GM23338 (cell line): ENCODE measurements around the gene EPS8L1. TPM values are rescaled to one million over a fixed set of nuclear protein-coding genes. Genes with fewer than 3 reads are reported as not detected.

Experiments
- JUNB ChIP-seq: IDR thresholded peaks from one replicate; pipeline ENCODE4 v1.6.1; 2016; ENCODE audit warnings: antibody characterized with exemption; ENCODE audit not compliant: unreplicated experiment
- NANOG ChIP-seq: IDR thresholded peaks from 2 replicates; pipeline ENCODE4 v1.6.1; 2016; ENCODE audit warnings: antibody characterized with exemption, borderline replicate concordance
- REST ChIP-seq: IDR thresholded peaks from one replicate; pipeline ENCODE4 v1.6.1; 2018; ENCODE audit warnings: antibody characterized with exemption; ENCODE audit not compliant: unreplicated experiment
- ZNF331 ChIP-seq: fragments of 250-450 bp; sonication (Bioruptor Pico); IDR thresholded peaks from 2 replicates; pipeline ENCODE4 v1.5.0; 2020; ENCODE audit warnings: low read depth, mild to moderate bottlenecking, moderate library complexity
- ZNF462 ChIP-seq: fragments of 250-450 bp; sonication (Bioruptor Pico); IDR thresholded peaks from 2 replicates; pipeline ENCODE4 v1.5.0; 2020; ENCODE audit warnings: mild to moderate bottlenecking, moderate library complexity
- microRNA-seq: library from miRNA; unstranded; fragments of <30 nt; microRNA quantifications from one replicate; pipeline ENCODE4, GENCODE V29; 2017
- polyA plus RNA-seq: library from polyadenylated mRNA; unstranded; fragments of >200 nt; fragmentation: Nextera tagmentation; extraction: Ambion mirVana; gene quantifications from 2 replicates; pipeline ENCODE4 v1.2.1, GENCODE V29; 2016
- small RNA-seq: library from RNA; depleted of rRNA; stranded (forward); fragments of <200 nt; gene quantifications from one replicate; pipeline ENCODE3, GENCODE V24; 2014; ENCODE audit warnings: low replicate concordance
- total RNA-seq: library from RNA; depleted of rRNA; stranded (reverse); fragments of >200 nt; shearing (Covaris generic); gene quantifications from 2 replicates; pipeline ENCODE4 v1.2.3, GENCODE V29; 2014; rRNA removed

The EPS8L1 gene
- total and polyA plus RNA-seq, 2 experiments from 2014 or later = 47.5 to 51.2 TPM

DNA sequence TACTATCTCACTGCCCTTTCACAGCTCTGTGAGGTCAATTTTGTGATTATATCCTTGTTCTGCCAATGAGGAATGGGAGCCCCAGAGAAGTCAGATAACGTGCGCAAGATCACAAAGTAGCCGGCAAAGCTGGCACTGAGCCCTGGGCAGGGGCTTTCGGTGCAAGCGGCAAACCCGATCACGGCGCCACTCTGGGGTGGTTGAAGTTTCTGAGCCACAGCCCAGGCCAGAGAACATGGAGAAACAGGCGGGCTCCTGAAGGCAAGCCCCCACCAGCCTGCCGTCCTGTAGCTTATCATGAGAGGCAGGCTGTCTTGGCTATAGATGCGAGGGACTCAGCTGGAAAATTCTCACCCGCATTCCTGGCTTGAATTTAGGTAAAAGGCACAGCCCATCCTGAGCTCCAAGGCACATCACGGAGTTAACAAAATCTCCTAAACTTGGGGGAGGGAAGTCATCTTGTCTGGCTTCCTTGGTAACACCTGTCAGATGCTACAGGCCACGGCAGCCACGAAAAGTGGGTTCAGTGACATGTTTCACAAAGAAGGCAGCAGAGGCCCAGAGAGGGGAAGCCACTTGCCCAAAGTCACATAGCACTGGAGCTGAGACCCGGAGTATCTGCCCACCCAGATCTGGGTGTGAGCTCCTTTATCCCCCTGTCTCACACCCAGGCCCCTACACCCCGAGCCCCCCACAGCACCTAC lies 60.9 kb downstream of the EPS8L1 start (continued):
- TF ChIP-seq ZNF462 (CRISPR knock-in tag) (no peak), JUNB (no peak), REST (no peak), NANOG (no peak), ZNF331 (CRISPR knock-in tag) (no peak)

Small RNAs within 50 kb of the gene (microRNA-seq; reads per million reads assigned to microRNA genes)
- gene MIR7975 = not detected

Small RNAs within 50 kb of the gene (small RNA-seq; reads per million reads assigned to genes)
- not detected for gene MIR7975

Other genes starting within 250 kb of the EPS8L1 start
- not detected in 2 replicates for gene KIR2DS4, start 243.2 kb upstream of the EPS8L1 start, total RNA-seq
- not detected in 2 replicates for gene KIR2DS4, start 243.2 kb upstream of the EPS8L1 start, polyA plus RNA-seq
- gene KIR3DL2, start 225.4 kb upstream of the EPS8L1 start, total RNA-seq = not detected in 2 replicates
- not detected in 2 replicates for gene KIR3DL2, start 225.4 kb upstream of the EPS8L1 start, polyA plus RNA-seq
- not detected in 2 replicates for gene FCAR, start 201.6 kb upstream of the EPS8L1 start, total RNA-seq
- not detected in 2 replicates for gene FCAR, start 201.6 kb upstream of the EPS8L1 start, polyA plus RNA-seq
- gene NCR1, start 169.7 kb upstream of the EPS8L1 start, total RNA-seq = 0.78 and 2.0 TPM in 2 replicates
- 1.6 and 1.8 TPM in 2 replicates for gene NCR1, start 169.7 kb upstream of the EPS8L1 start, polyA plus RNA-seq
- 1.8 and 2.2 TPM in 2 replicates for gene NLRP7, start 128.3 kb upstream of the EPS8L1 start, total RNA-seq
- gene NLRP7, start 128.3 kb upstream of the EPS8L1 start, polyA plus RNA-seq = 1.2 and 1.4 TPM in 2 replicates
- 126 and 128 TPM in 2 replicates for gene NLRP2, start 109.5 kb upstream of the EPS8L1 start, total RNA-seq
- 51.7 and 54.8 TPM in 2 replicates for gene NLRP2, start 109.5 kb upstream of the EPS8L1 start, polyA plus RNA-seq
- gene GP6, start 37.6 kb upstream of the EPS8L1 start, total RNA-seq = 0.17 TPM in 1 of 2 replicates, not detected in the other
- gene GP6, start 37.6 kb upstream of the EPS8L1 start, polyA plus RNA-seq = 1.3 TPM in 2 replicates
- gene RDH13, start 12.7 kb upstream of the EPS8L1 start, total RNA-seq = 32.3 and 36.5 TPM in 2 replicates
- 23.0 and 28.0 TPM in 2 replicates for gene RDH13, start 12.7 kb upstream of the EPS8L1 start, polyA plus RNA-seq
- 57.4 and 83.9 TPM in 2 replicates for gene PPP1R12C, start 41.8 kb downstream of the EPS8L1 start, total RNA-seq
- 33.2 and 33.3 TPM in 2 replicates for gene PPP1R12C, start 41.8 kb downstream of the EPS8L1 start, polyA plus RNA-seq
- gene TNNT1, start 73.3 kb downstream of the EPS8L1 start, total RNA-seq = 51.4 and 59.3 TPM in 2 replicates
- 139 and 150 TPM in 2 replicates for gene TNNT1, start 73.3 kb downstream of the EPS8L1 start, polyA plus RNA-seq
- gene TNNI3, start 81.9 kb downstream of the EPS8L1 start, total RNA-seq = 21.5 and 27.9 TPM in 2 replicates
- gene TNNI3, start 81.9 kb downstream of the EPS8L1 start, polyA plus RNA-seq = 150 and 153 TPM in 2 replicates
- 5.6 and 8.5 TPM in 2 replicates for gene DNAAF3, start 90.7 kb downstream of the EPS8L1 start, total RNA-seq
- gene DNAAF3, start 90.7 kb downstream of the EPS8L1 start, polyA plus RNA-seq = 8.8 and 9.0 TPM in 2 replicates
- 0.54 and 2.1 TPM in 2 replicates for gene SYT5, start 104.4 kb downstream of the EPS8L1 start, total RNA-seq
- gene SYT5, start 104.4 kb downstream of the EPS8L1 start, polyA plus RNA-seq = 4.0 and 4.7 TPM in 2 replicates
- gene PTPRH, start 133.6 kb downstream of the EPS8L1 start, total RNA-seq = 0.12 and 2.1 TPM in 2 replicates
- 0.12 and 0.16 TPM in 2 replicates for gene PTPRH, start 133.6 kb downstream of the EPS8L1 start, polyA plus RNA-seq
- 2.9 and 3.2 TPM in 2 replicates for gene TMEM86B, start 152.9 kb downstream of the EPS8L1 start, total RNA-seq
- 1.1 and 1.7 TPM in 2 replicates for gene TMEM86B, start 152.9 kb downstream of the EPS8L1 start, polyA plus RNA-seq
- 62.5 and 70.8 TPM in 2 replicates for gene PPP6R1, start 183.1 kb downstream of the EPS8L1 start, total RNA-seq
- gene PPP6R1, start 183.1 kb downstream of the EPS8L1 start, polyA plus RNA-seq = 22.2 and 24.9 TPM in 2 replicates
- gene HSPBP1, start 204.2 kb downstream of the EPS8L1 start, total RNA-seq = 91.0 and 91.1 TPM in 2 replicates
- gene HSPBP1, start 204.2 kb downstream of the EPS8L1 start, polyA plus RNA-seq = 81.9 and 83.6 TPM in 2 replicates
- gene BRSK1, start 208.1 kb downstream of the EPS8L1 start, total RNA-seq = 11.3 and 17.2 TPM in 2 replicates
- gene BRSK1, start 208.1 kb downstream of the EPS8L1 start, polyA plus RNA-seq = 2.3 and 3.4 TPM in 2 replicates
- gene TMEM150B, start 249.5 kb downstream of the EPS8L1 start, total RNA-seq = not detected in 2 replicates
- 0.29 and 0.40 TPM in 2 replicates for gene TMEM150B, start 249.5 kb downstream of the EPS8L1 start, polyA plus RNA-seq